ENCODE data around the gene EPHA7. TPM values are rescaled to one million over a fixed set of nuclear protein-coding genes. Genes with fewer than 3 reads are reported as not detected.

The EPHA7 gene
- total RNA-seq, 3 donors from 2014 or later, result 0.84 to 126 (median 2.4) TPM

DNA sequence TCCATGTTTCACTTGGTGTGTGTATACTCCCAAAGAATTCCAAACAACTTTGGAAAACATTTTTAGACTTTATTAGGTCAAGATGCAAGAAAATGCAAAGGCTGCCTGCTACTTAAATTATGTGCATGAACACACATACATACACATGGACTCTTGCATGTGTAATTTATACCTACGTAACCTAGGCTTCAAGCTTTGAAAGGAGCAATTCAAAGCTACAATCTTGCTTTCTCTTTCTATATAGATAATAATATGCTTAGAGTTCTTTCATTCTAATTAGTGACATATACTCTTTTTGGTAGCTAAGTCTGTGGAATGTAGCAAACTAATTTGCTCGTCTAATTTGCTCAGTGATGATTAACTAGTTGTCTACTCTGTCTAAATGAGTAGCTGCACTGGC lies 146.5 kb downstream of the EPHA7 start:
- DNase-seq, result no peak
- intact Hi-C loops (cut with DNase I, micrococcal nuclease), result no loop called here
- Histone ChIP-seq H3K4me1 (ENCODE audit: low read depth) (no peaks in the 10 kb centered on the region), H3K36me3 (ENCODE audit: low read depth) (no peaks in the 10 kb centered on the region), H3K9me3 (no peaks in the 10 kb centered on the region), H3K4me3 (no peak overlapping the region)
- TF ChIP-seq, protein P1, sequence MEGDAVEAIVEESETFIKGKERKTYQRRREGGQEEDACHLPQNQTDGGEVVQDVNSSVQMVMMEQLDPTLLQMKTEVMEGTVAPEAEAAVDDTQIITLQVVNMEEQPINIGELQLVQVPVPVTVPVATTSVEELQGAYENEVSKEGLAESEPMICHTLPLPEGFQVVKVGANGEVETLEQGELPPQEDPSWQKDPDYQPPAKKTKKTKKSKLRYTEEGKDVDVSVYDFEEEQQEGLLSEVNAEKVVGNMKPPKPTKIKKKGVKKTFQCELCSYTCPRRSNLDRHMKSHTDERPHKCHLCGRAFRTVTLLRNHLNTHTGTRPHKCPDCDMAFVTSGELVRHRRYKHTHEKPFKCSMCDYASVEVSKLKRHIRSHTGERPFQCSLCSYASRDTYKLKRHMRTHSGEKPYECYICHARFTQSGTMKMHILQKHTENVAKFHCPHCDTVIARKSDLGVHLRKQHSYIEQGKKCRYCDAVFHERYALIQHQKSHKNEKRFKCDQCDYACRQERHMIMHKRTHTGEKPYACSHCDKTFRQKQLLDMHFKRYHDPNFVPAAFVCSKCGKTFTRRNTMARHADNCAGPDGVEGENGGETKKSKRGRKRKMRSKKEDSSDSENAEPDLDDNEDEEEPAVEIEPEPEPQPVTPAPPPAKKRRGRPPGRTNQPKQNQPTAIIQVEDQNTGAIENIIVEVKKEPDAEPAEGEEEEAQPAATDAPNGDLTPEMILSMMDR (IDR thresholded peaks at IDR 0.05), result no peak
- ATAC-seq, result no peak

DNA sequence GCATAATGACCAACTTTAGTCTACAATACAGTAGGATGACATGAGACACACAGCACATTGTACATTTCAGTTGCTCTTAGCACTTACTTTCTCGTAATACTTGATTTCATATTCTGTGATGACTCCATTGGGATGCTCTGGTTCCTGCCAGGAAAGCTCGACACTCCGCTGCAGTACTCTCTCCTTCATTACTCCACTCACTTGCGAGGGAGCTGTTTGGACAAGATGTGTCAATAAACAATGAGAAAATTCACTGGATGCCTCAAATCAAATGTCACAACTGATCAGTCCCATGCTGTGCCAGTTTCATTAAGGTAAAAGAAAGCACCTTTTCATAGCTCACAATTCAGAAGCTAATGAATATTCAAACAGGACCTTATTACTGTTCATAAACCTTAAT lies 147.1 kb downstream of the EPHA7 start:
- H3K36me3 ChIP-seq (ENCODE audit: low read depth), result no peaks in the 10 kb centered on the region
- ATAC-seq, result no peak
- TF ChIP-seq, protein P1 (IDR thresholded peaks at IDR 0.05), result no peak
- DNase-seq, result no peak
- H3K4me3 ChIP-seq, result no peak overlapping the region
- intact Hi-C loops (cut with DNase I, micrococcal nuclease), result no loop called here
- no peaks in the 10 kb centered on the region for H3K4me1 ChIP-seq (ENCODE audit: low read depth)
- H3K9me3 ChIP-seq, result no peaks in the 10 kb centered on the region

DNA sequence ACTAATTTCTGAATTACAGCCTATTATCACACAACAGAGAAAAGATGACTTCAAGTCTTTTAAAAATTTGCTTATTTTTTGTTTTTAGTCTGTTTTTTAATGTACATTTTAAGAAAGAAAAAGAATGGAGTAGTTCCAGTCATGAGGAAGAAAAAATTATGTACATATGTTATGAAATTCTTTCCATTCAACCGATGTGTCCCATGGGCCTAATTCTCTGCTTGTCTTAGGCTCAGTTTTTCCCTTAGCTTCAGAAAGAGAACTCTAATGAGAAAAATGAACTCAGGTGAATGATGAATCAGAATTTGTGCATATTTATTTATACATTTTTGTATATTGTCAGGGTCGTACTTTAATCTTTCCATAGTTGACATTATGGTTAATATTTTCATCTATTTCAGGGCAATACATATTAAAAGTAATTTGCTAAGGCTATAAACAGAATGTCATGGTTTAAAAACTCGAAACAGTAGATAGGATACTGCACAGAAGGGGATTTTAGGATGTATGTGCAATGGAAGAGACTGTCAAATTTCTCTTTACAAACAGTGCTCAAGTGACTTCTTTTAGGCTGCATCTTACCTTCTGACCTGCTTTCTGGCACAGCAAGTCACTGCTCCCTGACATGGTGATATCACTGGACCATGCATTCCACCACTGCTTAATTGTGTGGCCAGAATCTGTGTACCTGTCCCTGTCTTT lies 153.1 kb downstream of the EPHA7 start:
- Histone ChIP-seq H3K36me3 (ENCODE audit: low read depth) (no peaks in the 10 kb centered on the region), H3K9me3 (no peaks in the 10 kb centered on the region), H3K4me3 (no peak overlapping the region), H3K4me1 (ENCODE audit: low read depth) (no peaks in the 10 kb centered on the region)
- ATAC-seq (no peak), DNase-seq (no peak)
- TF ChIP-seq, protein P1 (IDR thresholded peaks at IDR 0.05), result no peak
- intact Hi-C loops (cut with DNase I, micrococcal nuclease), result no loop called here

DNA sequence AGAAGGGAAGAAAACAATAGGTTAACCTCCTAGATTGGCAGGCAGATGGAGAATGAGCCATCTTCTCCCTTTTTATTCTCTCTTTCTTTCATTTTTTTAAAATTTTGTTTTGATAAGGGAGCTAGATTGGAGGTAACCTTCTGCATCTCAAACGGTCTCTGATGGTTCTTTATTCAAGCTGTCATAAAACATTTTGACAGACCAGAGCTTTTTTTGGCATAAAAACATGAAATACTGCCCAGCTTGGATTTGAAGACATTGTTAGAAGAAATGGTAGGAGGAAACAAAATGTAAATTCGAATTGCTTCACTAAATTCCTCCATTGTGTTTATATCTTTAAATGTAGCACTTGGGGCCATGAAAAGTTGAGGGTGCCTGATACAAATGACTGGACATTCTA lies 158.5 kb downstream of the EPHA7 start:
- Histone ChIP-seq H3K9me3 (no peaks in the 10 kb centered on the region), H3K36me3 (ENCODE audit: low read depth) (no peaks in the 10 kb centered on the region), H3K4me3 (no peak overlapping the region), H3K4me1 (ENCODE audit: low read depth) (no peaks in the 10 kb centered on the region)
- TF ChIP-seq, protein P1 (IDR thresholded peaks at IDR 0.05), result no peak
- ATAC-seq (no peak), DNase-seq (no peak)
- intact Hi-C loops (cut with DNase I, micrococcal nuclease), result no loop called here

DNA sequence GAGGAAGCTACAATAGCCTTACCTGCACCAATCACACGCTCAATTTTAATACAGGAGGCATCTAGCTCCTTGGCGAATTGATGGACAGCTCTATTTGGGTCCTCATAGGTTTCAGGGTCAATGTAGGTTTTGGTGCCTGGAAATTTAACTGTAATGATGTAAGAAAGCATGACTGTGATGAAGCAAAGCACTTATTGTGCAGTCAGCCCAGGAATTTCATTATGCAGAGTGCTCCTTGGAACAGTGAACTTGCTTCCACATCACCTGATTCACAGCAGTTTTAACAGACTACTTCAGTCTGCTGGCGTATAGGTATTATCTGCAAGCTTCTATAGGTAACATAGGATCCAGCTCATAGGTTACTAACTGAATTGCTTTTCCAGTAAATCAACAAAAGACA lies 160.0 kb downstream of the EPHA7 start:
- no peak for ATAC-seq
- Histone ChIP-seq H3K9me3 (no peaks in the 10 kb centered on the region), H3K4me1 (ENCODE audit: low read depth) (no peaks in the 10 kb centered on the region), H3K36me3 (ENCODE audit: low read depth) (no peaks in the 10 kb centered on the region), H3K4me3 (no peak overlapping the region)
- intact Hi-C loops (cut with DNase I, micrococcal nuclease), result no loop called here
- TF ChIP-seq, protein P1 (IDR thresholded peaks at IDR 0.05), result no peak
- no peak for DNase-seq

DNA sequence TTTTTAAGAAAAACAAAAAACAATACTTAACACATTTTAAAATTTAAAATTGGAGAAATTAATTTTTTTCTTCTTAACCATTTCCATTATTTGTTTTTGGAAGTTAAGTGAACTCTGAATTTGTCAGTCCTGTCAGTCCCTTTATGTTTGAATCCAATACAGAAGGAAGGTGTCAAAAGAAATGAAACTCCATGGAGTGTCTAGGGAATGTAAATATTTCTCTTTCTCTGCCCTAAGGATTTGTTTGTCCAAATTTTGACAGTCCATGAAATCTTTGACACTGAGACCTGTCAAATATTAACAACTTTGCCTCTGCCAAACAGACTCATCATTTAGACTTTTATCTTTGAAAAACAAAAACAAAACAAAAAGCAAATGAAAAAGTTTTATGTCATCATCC lies 166.4 kb downstream of the EPHA7 start:
- Histone ChIP-seq H3K9me3 (no peaks in the 10 kb centered on the region), H3K4me1 (ENCODE audit: low read depth) (no peaks in the 10 kb centered on the region), H3K4me3 (no peak overlapping the region), H3K36me3 (ENCODE audit: low read depth) (no peaks in the 10 kb centered on the region)
- ATAC-seq, result no peak
- TF ChIP-seq, protein P1 (IDR thresholded peaks at IDR 0.05), result no peak
- DNase-seq, result no peak
- intact Hi-C loops (cut with DNase I, micrococcal nuclease), result no loop called here
